HCT116 (cell line): ENCODE data around the gene TCFL5. TPM values are rescaled to one million over a fixed set of nuclear protein-coding genes. Genes with fewer than 3 reads are reported as not detected.

ENCODE experiments used
- ATAC-seq: fragments of 200-7000 bp; cut with Tn5 transposase; 2 replicates; pipeline ENCODE4 v1.9.1; 2020; ENCODE audit warnings: mild to moderate bottlenecking, moderate library complexity
- BruUV-seq: library from RNA; stranded (reverse); fragments of 400-500 nt; replicated peaks from 2 replicates; lab custom pipeline; 2021; lab: Mats Ljungman, UMichigan
- CTCF ChIA-PET: fragments of 300-600 bp; sonication (Branson Sonifier 250); formaldehyde crosslinking; loops from one replicate; lab custom pipeline; 2021; ENCODE audit warnings: antibody characterized with exemption; lab: Charles Lee
- POLR2A ChIA-PET: fragments of 300-600, 350-600 bp; sonication (Branson Sonifier 250); formaldehyde crosslinking; loops from one replicate; lab custom pipeline; 2021; ENCODE audit warnings: antibody characterized with exemption; lab: Charles Lee
- RAD21 ChIA-PET, 2 experiments: fragments of 300-600 bp; sonication (Branson Sonifier 250); formaldehyde crosslinking; loops; one replicate each; lab custom pipeline; 2023; ENCODE audit warnings: low total read pairs in 2 of 2; ENCODE audit not compliant: uncharacterized antibody in 2 of 2, unreplicated experiment in 2 of 2, low non-redundant PET in 1 of 2; lab: Charles Lee
- DNase-seq: peaks from one replicate; pipeline ENCODE4 v3.0.0-alpha.2; 2010; ENCODE audit warnings: low read depth, low spot score
- H2AFZ ChIP-seq: fragments of 200-600 bp; shearing (Covaris generic), sonication (generic); 2 replicates; pipeline ENCODE4 v1.6.1; 2017; ENCODE audit warnings: low read depth, mixed run types, mixed read lengths, antibody characterized with exemption, low read length; ENCODE audit not compliant: poor library complexity, severe bottlenecking
- H3K27ac ChIP-seq: 2 replicates; pipeline ENCODE4 v1.5.1; 2012; ENCODE audit warnings: low read depth, low read length
- H3K27me3 ChIP-seq: fragments of 200-600 bp; sonication (generic); 2 replicates; pipeline ENCODE4 v1.6.1; 2016; ENCODE audit warnings: mixed run types, low read length, mixed read lengths; ENCODE audit not compliant: insufficient read depth
- H3K36me3 ChIP-seq, 2 experiments: fragments of 200-500 bp in 1 of 2; fragments of 200-600 bp in 1 of 2; sonication (Bioruptor generic) in 1 of 2; sonication (generic) in 1 of 2; 2 replicates each; pipeline versions ENCODE4 v1.5.1 to v1.6.1; 2014 to 2016; ENCODE audit warnings: low read length in 2 of 2, inconsistent platforms in 1 of 2, mixed read lengths in 1 of 2, mixed run types in 1 of 2; ENCODE audit not compliant: insufficient read depth in 2 of 2, control insufficient read depth in 1 of 2
- H3K4me1 ChIP-seq, 2 experiments: fragments of 200-600 bp in 1 of 2; sonication (generic) in 1 of 2; 2 replicates each; pipeline versions ENCODE4 v1.5.1 to v1.6.1; 2012 to 2017; ENCODE audit warnings: low read length in 2 of 2, inconsistent platforms in 1 of 2, mild to moderate bottlenecking in 1 of 2, mixed read lengths in 1 of 2, mixed run types in 1 of 2, moderate library complexity in 1 of 2; ENCODE audit not compliant: insufficient read depth in 2 of 2, control insufficient read depth in 1 of 2
- H3K4me2 ChIP-seq: fragments of 200-600 bp; sonication (generic); 2 replicates; pipeline ENCODE4 v1.6.1; 2017; ENCODE audit warnings: mixed run types, low read length, mixed read lengths
- H3K4me3 ChIP-seq, 2 experiments: fragments of 200-600 bp in 1 of 2; sonication (generic) in 1 of 2; replicated peaks in 1 of 2; 2 replicates each; pipeline ENCODE4 v1.5.1; 2011 to 2016; ENCODE audit warnings: low read length in 2 of 2, control low read depth in 1 of 2, low read depth in 1 of 2, mild to moderate bottlenecking in 1 of 2, mixed read lengths in 1 of 2, mixed run types in 1 of 2
- H3K79me2 ChIP-seq: fragments of 200-600 bp; sonication (generic); 2 replicates; pipeline ENCODE4 v1.6.1; 2017; ENCODE audit warnings: mild to moderate bottlenecking, mixed run types, low read length, moderate library complexity, mixed read lengths; ENCODE audit not compliant: insufficient read depth
- H3K9ac ChIP-seq: fragments of 200-600 bp; sonication (generic); 2 replicates; pipeline ENCODE4 v1.6.1; 2016; ENCODE audit warnings: low read length, mixed read lengths
- H3K9me2 ChIP-seq: fragments of 200-600 bp; sonication (generic), shearing (Covaris generic); 2 replicates; pipeline ENCODE4 v1.6.1; 2017; ENCODE audit warnings: mixed run types, mild to moderate bottlenecking, moderate library complexity; ENCODE audit not compliant: insufficient read depth
- H3K9me3 ChIP-seq, 2 experiments: fragments of 200-500 bp in 1 of 2; fragments of 200-600 bp in 1 of 2; sonication (Bioruptor generic) in 1 of 2; sonication (generic) in 1 of 2; 2 replicates each; pipeline ENCODE4 v1.6.1; 2014 to 2017; ENCODE audit warnings: low read length in 2 of 2, mixed read lengths in 2 of 2, inconsistent platforms in 1 of 2, low read depth in 1 of 2, mild to moderate bottlenecking in 1 of 2, mixed run types in 1 of 2, moderate library complexity in 1 of 2; ENCODE audit not compliant: control insufficient read depth in 1 of 2, insufficient read depth in 1 of 2
- H4K20me1 ChIP-seq: fragments of 200-600 bp; sonication (generic), shearing (Covaris generic); 2 replicates; pipeline ENCODE4 v1.6.1; 2017; ENCODE audit warnings: mixed run types, mild to moderate bottlenecking, moderate library complexity; ENCODE audit not compliant: insufficient read depth
- CBX3 ChIP-seq: IDR thresholded peaks from 2 replicates; pipeline ENCODE4 v1.6.1; 2012; ENCODE audit warnings: low read depth
- EGR1 ChIP-seq: IDR thresholded peaks from 2 replicates; pipeline ENCODE4 v1.6.1; 2012; ENCODE audit warnings: low read depth
- FOSL1 ChIP-seq: IDR thresholded peaks from 2 replicates; pipeline ENCODE4 v1.6.1; 2012; ENCODE audit warnings: low read depth
- JUND ChIP-seq: IDR thresholded peaks from 2 replicates; pipeline ENCODE4 v1.6.1; 2012
- POLR2AphosphoS5 ChIP-seq: IDR thresholded peaks from 2 replicates; pipeline ENCODE4 v1.6.1; 2011; ENCODE audit warnings: mild to moderate bottlenecking, low read depth, low read length, moderate library complexity
- RAD21 ChIP-seq: IDR thresholded peaks from 2 replicates; pipeline ENCODE4 v1.6.1; 2012; ENCODE audit warnings: low read depth, mild to moderate bottlenecking
- SIN3A ChIP-seq: IDR thresholded peaks from 2 replicates; pipeline ENCODE4 v1.6.1; 2012; ENCODE audit warnings: low read depth
- SRF ChIP-seq: IDR thresholded peaks from 2 replicates; pipeline ENCODE4 v1.6.1; 2012; ENCODE audit warnings: low read depth
- TCF7L2 ChIP-seq: IDR thresholded peaks from 2 replicates; pipeline ENCODE4 v1.7.0; 2011; ENCODE audit warnings: borderline replicate concordance, inconsistent platforms; ENCODE audit not compliant: insufficient read depth, insufficient read length; ENCODE audit errors: extremely low read depth
- ZFX ChIP-seq: fragments of 450-650 bp; IDR thresholded peaks from 2 replicates; pipeline ENCODE4 v1.6.1; 2017
- ZNF274 ChIP-seq: fragments of 200-500 bp; sonication (Bioruptor generic); IDR thresholded peaks from 2 replicates; pipeline ENCODE4 v1.6.1; 2014; ENCODE audit warnings: mild to moderate bottlenecking, low read depth, low read length, inconsistent platforms
- intact Hi-C: fragments of 100-400 bp; cut with micrococcal nuclease; formaldehyde crosslinking; loops from 2 replicates; pipeline ENCODE4 v1.10.0; 2022
- total RNA-seq: library from RNA; stranded (reverse); gene quantifications from one replicate; pipeline ENCODE4 v1.2.1, GENCODE V29; 2021; ENCODE audit not compliant: unreplicated experiment
- TF ChIP-seq, protein P1 (sequence below): IDR thresholded peaks from 2 replicates; pipeline ENCODE4 v1.6.1; 2012
- TF ChIP-seq, protein P2 (sequence below): IDR thresholded peaks from 2 replicates; pipeline ENCODE4 v1.6.1; 2012

TCFL5 gene
- total RNA-seq, 1 experiment from 2014 or later, result 20.4 TPM

DNA sequence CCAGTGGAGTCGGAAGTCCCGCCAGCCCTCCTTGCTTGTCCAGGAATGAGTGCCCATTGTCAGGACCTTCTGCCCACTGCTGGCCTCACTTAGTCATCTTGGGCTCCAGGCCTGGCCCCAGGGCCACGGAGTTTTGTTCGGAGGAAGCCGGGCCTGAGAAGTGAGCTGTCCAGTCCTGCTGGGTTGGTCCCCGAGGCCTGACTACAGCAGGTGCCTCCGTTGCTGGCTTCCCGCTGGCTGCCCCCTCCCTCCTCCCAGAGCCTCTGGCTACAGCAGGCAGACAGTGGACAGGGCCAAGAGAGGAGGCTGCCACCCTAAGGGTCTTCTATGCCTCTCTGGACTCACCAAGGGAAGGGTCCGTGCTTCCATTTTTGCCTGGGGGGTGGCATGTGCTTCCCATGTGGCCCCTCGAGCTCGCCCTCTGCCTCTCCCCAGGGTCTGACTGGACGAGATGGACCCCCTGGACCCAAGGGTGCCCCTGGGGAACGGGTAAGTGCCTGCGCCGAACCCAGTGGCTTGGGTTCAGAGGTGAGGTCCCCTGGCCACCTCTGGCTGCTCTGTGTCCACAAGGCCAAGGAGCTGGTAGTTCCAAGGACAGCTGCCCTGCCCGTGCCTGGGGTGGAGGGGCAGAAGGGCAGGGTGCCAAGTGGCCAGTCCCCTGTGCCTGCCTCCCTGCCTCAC, 42.0 kb downstream of the TCFL5 start:
- ATAC-seq (no peak), DNase-seq (no peak)
- Histone ChIP-seq H3K9me2 (no peaks in the 10 kb centered on the region), H3K9ac (no peak overlapping the region), H3K4me2 (peak overlapping the region; percentile 72; the same call in 1 of the 2 replicates), H3K4me3 (no peak overlapping the region), H3K27me3 (no peaks in the 10 kb centered on the region), H4K20me1 (no peaks in the 10 kb centered on the region), H3K4me1 (peaks cover 70 to 86% of the 10 kb centered on the region in 2 experiments), H3K27ac (peak overlapping the region; percentile 72; the same call in 1 of the 2 replicates), H3K9me3 (no peaks in the 10 kb centered on the region), H2AFZ (no peak overlapping the region), H3K36me3 (no peaks in the 10 kb centered on the region), H3K79me2 (no peaks in the 10 kb centered on the region)
- ChIA-PET CTCF (no interaction called here), POLR2A (no interaction called here), RAD21 (no interaction called here)
- no TSS peak for BruUV-seq
- TF ChIP-seq FOSL1 (no peak), EGR1 (no peak), POLR2AphosphoS5 (no peak), SRF (no peak)
- TF ChIP-seq, protein P1, sequence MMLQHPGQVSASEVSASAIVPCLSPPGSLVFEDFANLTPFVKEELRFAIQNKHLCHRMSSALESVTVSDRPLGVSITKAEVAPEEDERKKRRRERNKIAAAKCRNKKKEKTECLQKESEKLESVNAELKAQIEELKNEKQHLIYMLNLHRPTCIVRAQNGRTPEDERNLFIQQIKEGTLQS, result no peak
- TF ChIP-seq, protein P2, sequence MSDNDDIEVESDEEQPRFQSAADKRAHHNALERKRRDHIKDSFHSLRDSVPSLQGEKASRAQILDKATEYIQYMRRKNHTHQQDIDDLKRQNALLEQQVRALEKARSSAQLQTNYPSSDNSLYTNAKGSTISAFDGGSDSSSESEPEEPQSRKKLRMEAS, result no peak
- intact Hi-C loops, result no loop called here

DNA sequence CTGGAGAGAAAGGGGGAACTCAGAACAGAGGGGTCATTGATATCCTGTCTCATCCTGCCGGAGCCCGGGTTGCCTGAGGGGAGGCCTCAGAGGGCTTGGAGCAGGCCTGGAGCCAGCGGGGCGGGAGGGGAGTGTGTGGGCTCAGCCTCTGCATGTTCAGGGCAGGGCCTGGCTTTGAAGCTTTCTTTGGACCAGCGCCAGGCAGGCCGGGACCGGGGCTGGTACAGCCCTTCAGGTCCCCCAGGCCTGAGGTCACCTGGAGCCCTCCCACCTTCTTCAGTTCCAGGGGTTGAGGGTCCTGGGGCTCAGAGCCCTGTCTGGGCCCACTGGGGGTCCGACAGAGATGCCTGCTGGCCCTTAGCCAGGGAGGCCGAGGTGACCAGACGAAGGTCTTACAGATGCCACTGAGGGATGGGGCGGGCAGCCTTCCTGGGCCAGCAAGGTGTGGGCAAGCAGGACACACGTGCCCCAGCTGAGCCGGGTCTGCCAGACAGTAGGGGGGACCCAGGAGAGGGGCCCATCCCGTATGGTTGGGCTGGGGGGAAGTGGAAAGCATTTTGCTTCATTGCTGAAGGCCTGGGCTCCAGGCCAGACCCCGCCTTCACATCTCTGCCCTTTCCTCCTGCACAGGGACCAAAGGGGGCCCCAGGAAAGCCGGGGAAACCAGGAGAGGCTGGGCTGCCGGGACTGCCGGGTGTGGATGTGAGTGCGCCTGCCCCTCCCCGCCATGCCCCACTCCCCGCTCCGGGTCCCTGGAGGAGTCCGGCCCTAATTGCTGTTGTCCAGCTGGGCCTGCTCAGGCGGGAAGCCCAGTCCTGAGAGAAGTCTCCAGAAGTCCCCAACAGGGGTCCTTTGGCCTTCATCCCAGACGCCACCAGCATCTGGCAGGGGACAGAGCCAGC, 42.8 kb downstream of the TCFL5 start:
- H3K9me3 ChIP-seq, result no peaks in the 10 kb centered on the region
- peak overlapping the region; percentile 72 for H3K4me2 ChIP-seq
- peaks cover 62 to 81% of the 10 kb centered on the region in 2 experiments for H3K4me1 ChIP-seq
- no peaks in the 10 kb centered on the region for H3K36me3 ChIP-seq
- RAD21 ChIA-PET, result interaction anchor here in 1 of 2 experiments (0.6 kb wide), 1 partner anchor 103 kb away, joined by 3 read pairs; no protein-coding TSS in a partner anchor
- peak overlapping the region in 1 of 2 experiments; percentile 16; a peak in 1 of 4 replicates for H3K4me3 ChIP-seq
- peak; percentile 36 for ATAC-seq
- no peaks in the 10 kb centered on the region for H3K9me2 ChIP-seq
- H3K27ac ChIP-seq, result peak overlapping the region; percentile 72
- no peak for TF ChIP-seq EGR1
- TF ChIP-seq TCF7L2, result peak; percentile 79
- TF ChIP-seq, protein P1, result no peak
- TF ChIP-seq ZNF274, result no peak
- TF ChIP-seq RAD21, result no peak
- no peak for TF ChIP-seq SRF
- no peak for TF ChIP-seq CBX3
- TF ChIP-seq ZFX, result 0 out of 2 replicates have a peak, but pooled peaks have one; percentile 7
- TF ChIP-seq JUND, result no peak
- TF ChIP-seq POLR2AphosphoS5, result peak; percentile 37; the same call in 1 of the 2 replicates
- no peak for TF ChIP-seq SIN3A
- DNase-seq, result no peak
- no peaks in the 10 kb centered on the region for H3K79me2 ChIP-seq
- no TSS peak for BruUV-seq
- H2AFZ ChIP-seq, result no peak overlapping the region
- intact Hi-C loops, result no loop called here
- no peaks in the 10 kb centered on the region for H4K20me1 ChIP-seq
- peak overlapping the region; percentile 55 for H3K9ac ChIP-seq
- CTCF ChIA-PET, result no interaction called here
- H3K27me3 ChIP-seq, result no peaks in the 10 kb centered on the region
- POLR2A ChIA-PET, result no interaction called here
